Neural progenitor cell (in vitro differentiated cells): ENCODE data around the gene C6orf58. TPM values are rescaled to one million over a fixed set of nuclear protein-coding genes. Genes with fewer than 3 reads are reported as not detected.

Experiments
- DNase-seq: peaks from one replicate; pipeline ENCODE4 v3.0.0-alpha.2; 2016; ENCODE audit warnings: low spot score
- H2AFZ ChIP-seq: fragments of 200-600 bp; sonication (generic); replicated peaks from 2 replicates; pipeline ENCODE4 v1.6.1; 2016; ENCODE audit warnings: antibody characterized with exemption
- H3F3A ChIP-seq: fragments of 200-600 bp; sonication (generic); 2 replicates; pipeline ENCODE4 v1.6.1; 2016; ENCODE audit warnings: antibody characterized with exemption, low read depth
- H3K27ac ChIP-seq: fragments of 200-600 bp; sonication (generic); 2 replicates; pipeline ENCODE4 v1.5.1; 2016; ENCODE audit warnings: mild to moderate bottlenecking
- H3K27me3 ChIP-seq: fragments of 200-600 bp; sonication (generic); 2 replicates; pipeline ENCODE4 v1.6.1; 2016; ENCODE audit warnings: mild to moderate bottlenecking, moderate library complexity
- H3K36me3 ChIP-seq: fragments of 200-600 bp; sonication (generic); 2 replicates; pipeline ENCODE4 v1.5.1; 2016
- H3K4me1 ChIP-seq: fragments of 200-600 bp; sonication (generic); 2 replicates; pipeline ENCODE4 v1.6.1; 2016; ENCODE audit warnings: mixed run types
- H3K4me2 ChIP-seq: fragments of 200-600 bp; sonication (generic); 2 replicates; pipeline ENCODE4 v1.6.1; 2016
- H3K4me3 ChIP-seq: fragments of 200-600 bp; sonication (generic); 2 replicates; pipeline ENCODE4 v1.5.1; 2016
- H3K79me2 ChIP-seq: fragments of 200-600 bp; sonication (generic); 2 replicates; pipeline ENCODE4 v1.6.1; 2016; ENCODE audit warnings: low read depth
- H3K9ac ChIP-seq: fragments of 200-600 bp; sonication (generic); 2 replicates; pipeline ENCODE4 v1.6.1; 2016
- H3K9me3 ChIP-seq: fragments of 200-600 bp; sonication (generic); 2 replicates; pipeline ENCODE4 v1.5.1; 2016; ENCODE audit warnings: low read depth
- H4K20me1 ChIP-seq: fragments of 200-600 bp; sonication (generic); 2 replicates; pipeline ENCODE4 v1.6.1; 2016; ENCODE audit warnings: low read depth
- H3K27ac Mint-ChIP-seq: 3 replicates; pipeline ENCODE4 v1.8.0; 2021; ENCODE audit warnings: mixed read lengths
- H3K27me3 Mint-ChIP-seq: 2 replicates; pipeline ENCODE4 v1.8.0; 2022; ENCODE audit warnings: low read depth, mild to moderate bottlenecking, inconsistent platforms, moderate library complexity, mixed read lengths; ENCODE audit not compliant: insufficient read depth
- H3K36me3 Mint-ChIP-seq: 3 replicates; pipeline ENCODE4 v1.8.0; 2021; ENCODE audit warnings: mixed read lengths
- H3K4me1 Mint-ChIP-seq: 3 replicates; pipeline ENCODE4 v1.8.0; 2021; ENCODE audit warnings: mixed read lengths
- H3K4me3 Mint-ChIP-seq: 3 replicates; pipeline ENCODE4 v1.8.0; 2021; ENCODE audit warnings: mild to moderate bottlenecking, moderate library complexity, mixed read lengths
- H3K9me3 Mint-ChIP-seq: 3 replicates; pipeline ENCODE4 v1.8.0; 2020; ENCODE audit warnings: mixed read lengths
- EZH2 ChIP-seq: fragments of 200-600 bp; sonication (generic); IDR thresholded peaks from 2 replicates; pipeline ENCODE4 v1.6.1; 2017; ENCODE audit warnings: antibody characterized with exemption, mild to moderate bottlenecking, moderate library complexity
- EZH2phosphoT487 ChIP-seq: fragments of 200-600 bp; sonication (generic); IDR thresholded peaks from 2 replicates; pipeline ENCODE4 v1.6.1; 2017; ENCODE audit warnings: antibody characterized with exemption
- total RNA-seq: library from RNA; depleted of rRNA; stranded (reverse); fragments of >200 nt; gene quantifications from 2 replicates; pipeline ENCODE4 v1.2.3, GENCODE V29; 2015; ENCODE audit warnings: low replicate concordance
- TF ChIP-seq, protein P1 (sequence below): fragments of 200-600 bp; sonication (generic); IDR thresholded peaks from 2 replicates; pipeline ENCODE4 v1.5.1; 2017; ENCODE audit warnings: antibody characterized with exemption, mild to moderate bottlenecking

The C6orf58 gene
- total RNA-seq, 1 donor from 2014 or later, result not detected

DNA sequence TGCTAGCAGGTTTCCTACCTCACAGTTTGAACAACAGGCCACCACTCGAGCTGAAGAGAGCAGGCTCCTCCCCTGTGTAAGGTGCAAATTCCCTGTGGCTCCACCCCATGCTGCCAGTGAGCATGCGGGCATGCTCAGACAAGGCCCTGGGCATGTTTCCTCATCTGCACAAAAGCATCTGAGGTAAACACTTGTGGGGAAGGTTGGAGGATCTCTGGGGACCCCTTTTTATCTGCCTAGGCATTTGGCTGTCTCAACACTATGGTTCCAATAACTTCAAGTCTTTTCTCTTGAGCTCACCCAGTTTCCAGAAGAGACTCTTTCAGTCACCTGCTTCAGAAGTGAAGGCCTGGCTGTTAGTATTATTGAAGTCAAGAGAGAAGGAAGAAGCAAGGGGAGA, 9.4 kb downstream of the C6orf58 start:
- Histone ChIP-seq H3K9me3 (no peaks in the 10 kb centered on the region), H2AFZ (peak overlapping the region; percentile 79), H3K9ac (no peak overlapping the region), H3K4me1 (no peaks in the 10 kb centered on the region), H3K4me2 (no peak overlapping the region), H3K79me2 (no peaks in the 10 kb centered on the region), H3K27ac (no peak overlapping the region), H3F3A (no peaks in the 10 kb centered on the region), H3K36me3 (no peaks in the 10 kb centered on the region), H3K4me3 (no peak overlapping the region), H3K27me3 (no peaks in the 10 kb centered on the region), H4K20me1 (no peaks in the 10 kb centered on the region)
- Mint-ChIP-seq H3K27me3 (no peaks in the 10 kb centered on the region), H3K4me1 (no peaks in the 10 kb centered on the region), H3K4me3 (no peak overlapping the region), H3K9me3 (no peaks in the 10 kb centered on the region), H3K36me3 (no peaks in the 10 kb centered on the region), H3K27ac (no peak overlapping the region)
- TF ChIP-seq, protein P1, sequence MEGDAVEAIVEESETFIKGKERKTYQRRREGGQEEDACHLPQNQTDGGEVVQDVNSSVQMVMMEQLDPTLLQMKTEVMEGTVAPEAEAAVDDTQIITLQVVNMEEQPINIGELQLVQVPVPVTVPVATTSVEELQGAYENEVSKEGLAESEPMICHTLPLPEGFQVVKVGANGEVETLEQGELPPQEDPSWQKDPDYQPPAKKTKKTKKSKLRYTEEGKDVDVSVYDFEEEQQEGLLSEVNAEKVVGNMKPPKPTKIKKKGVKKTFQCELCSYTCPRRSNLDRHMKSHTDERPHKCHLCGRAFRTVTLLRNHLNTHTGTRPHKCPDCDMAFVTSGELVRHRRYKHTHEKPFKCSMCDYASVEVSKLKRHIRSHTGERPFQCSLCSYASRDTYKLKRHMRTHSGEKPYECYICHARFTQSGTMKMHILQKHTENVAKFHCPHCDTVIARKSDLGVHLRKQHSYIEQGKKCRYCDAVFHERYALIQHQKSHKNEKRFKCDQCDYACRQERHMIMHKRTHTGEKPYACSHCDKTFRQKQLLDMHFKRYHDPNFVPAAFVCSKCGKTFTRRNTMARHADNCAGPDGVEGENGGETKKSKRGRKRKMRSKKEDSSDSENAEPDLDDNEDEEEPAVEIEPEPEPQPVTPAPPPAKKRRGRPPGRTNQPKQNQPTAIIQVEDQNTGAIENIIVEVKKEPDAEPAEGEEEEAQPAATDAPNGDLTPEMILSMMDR, result no peak
- no peak for TF ChIP-seq EZH2
- no peak for TF ChIP-seq EZH2phosphoT487
- peak; percentile 3 for DNase-seq

DNA sequence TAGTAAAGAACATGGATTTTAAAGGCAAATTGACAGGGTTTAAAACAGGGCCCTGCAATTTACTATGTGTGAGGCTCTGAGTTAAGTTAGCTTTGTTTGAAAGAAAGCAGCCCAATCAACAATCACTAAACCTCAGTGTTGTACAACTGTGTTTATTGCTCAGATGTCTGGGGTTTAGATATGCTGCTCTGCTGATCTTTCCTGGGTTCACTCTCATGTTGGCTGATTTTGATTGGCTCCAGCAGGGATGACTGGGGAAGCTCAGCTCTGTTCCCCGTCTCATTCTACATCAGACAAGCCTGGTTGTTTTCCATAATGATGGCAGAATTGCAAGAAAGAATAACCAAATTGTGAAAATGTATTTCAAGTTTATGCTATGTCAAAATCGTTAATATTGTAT, 10.9 kb downstream of the C6orf58 start:
- no peak overlapping the region for H3K4me3 Mint-ChIP-seq
- peaks cover 3% of the 10 kb centered on the region for H3K9me3 Mint-ChIP-seq
- DNase-seq, result no peak
- Histone ChIP-seq H3K9me3 (no peaks in the 10 kb centered on the region), H3K27me3 (no peaks in the 10 kb centered on the region), H3K27ac (no peak overlapping the region), H2AFZ (no peak overlapping the region), H4K20me1 (no peaks in the 10 kb centered on the region), H3K36me3 (no peaks in the 10 kb centered on the region), H3K9ac (no peak overlapping the region), H3F3A (no peaks in the 10 kb centered on the region), H3K79me2 (no peaks in the 10 kb centered on the region), H3K4me1 (no peaks in the 10 kb centered on the region), H3K4me2 (no peak overlapping the region), H3K4me3 (no peak overlapping the region)
- H3K27ac Mint-ChIP-seq, result no peak overlapping the region
- H3K27me3 Mint-ChIP-seq, result no peaks in the 10 kb centered on the region
- H3K4me1 Mint-ChIP-seq, result no peaks in the 10 kb centered on the region
- no peak for TF ChIP-seq EZH2phosphoT487
- no peak for TF ChIP-seq EZH2
- TF ChIP-seq, protein P1, result no peak
- peaks cover 2% of the 10 kb centered on the region for H3K36me3 Mint-ChIP-seq

DNA sequence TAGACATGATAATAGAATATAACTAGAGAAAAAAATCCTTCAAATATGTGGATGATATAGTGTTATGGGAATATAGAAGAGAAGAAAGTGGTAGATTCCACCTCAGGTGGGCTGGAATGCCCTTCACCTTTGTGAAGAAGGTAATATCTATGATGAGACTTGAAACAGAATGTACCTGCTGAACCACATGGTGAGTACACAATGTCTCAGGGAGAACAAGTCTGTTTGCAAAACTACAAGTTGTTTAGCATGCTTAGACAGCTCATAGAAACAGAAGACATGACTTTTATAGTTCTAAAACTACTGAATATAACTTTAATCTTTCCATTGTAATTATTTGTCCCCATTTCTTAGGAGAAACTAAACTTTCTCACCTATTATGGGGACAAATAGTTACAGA, 12.2 kb downstream of the C6orf58 start:
- Histone ChIP-seq H3K4me1 (no peaks in the 10 kb centered on the region), H3K79me2 (no peaks in the 10 kb centered on the region), H4K20me1 (no peaks in the 10 kb centered on the region), H3K4me2 (no peak overlapping the region), H3K4me3 (no peak overlapping the region), H3K27ac (no peak overlapping the region), H3F3A (no peaks in the 10 kb centered on the region), H3K9ac (no peak overlapping the region), H2AFZ (no peak overlapping the region), H3K9me3 (no peaks in the 10 kb centered on the region), H3K27me3 (no peaks in the 10 kb centered on the region), H3K36me3 (no peaks in the 10 kb centered on the region)
- peaks cover 2% of the 10 kb centered on the region for H3K36me3 Mint-ChIP-seq
- H3K27ac Mint-ChIP-seq, result no peak overlapping the region
- H3K27me3 Mint-ChIP-seq, result no peaks in the 10 kb centered on the region
- no peak overlapping the region for H3K4me3 Mint-ChIP-seq
- TF ChIP-seq, protein P1, result no peak
- no peaks in the 10 kb centered on the region for H3K4me1 Mint-ChIP-seq
- H3K9me3 Mint-ChIP-seq, result peaks cover 3% of the 10 kb centered on the region
- DNase-seq, result no peak

DNA sequence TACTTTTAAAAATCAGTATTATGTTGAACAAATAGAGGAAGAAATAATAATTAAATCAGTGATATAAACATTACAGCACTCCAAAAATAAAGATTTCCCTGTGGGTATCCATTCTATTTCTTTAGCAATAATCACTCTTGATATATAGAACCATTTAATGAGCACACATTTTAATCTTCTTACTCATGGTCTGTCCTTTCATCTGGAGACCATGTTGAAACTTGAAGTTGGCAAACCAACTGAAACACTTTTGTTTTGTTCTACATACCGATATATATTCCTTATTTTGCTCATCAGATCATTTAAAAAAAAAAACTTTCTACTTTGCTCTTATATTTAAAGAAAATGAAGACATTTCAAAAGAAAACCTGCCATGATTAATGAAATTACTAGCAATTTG, 13.4 kb downstream of the C6orf58 start:
- Mint-ChIP-seq H3K4me3 (no peak overlapping the region), H3K27me3 (no peaks in the 10 kb centered on the region), H3K27ac (no peak overlapping the region), H3K9me3 (peaks cover 3% of the 10 kb centered on the region), H3K4me1 (no peaks in the 10 kb centered on the region), H3K36me3 (peaks cover 2% of the 10 kb centered on the region)
- Histone ChIP-seq H3K27ac (no peak overlapping the region), H3K4me2 (no peak overlapping the region), H2AFZ (no peak overlapping the region), H3K4me3 (no peak overlapping the region), H3K4me1 (no peaks in the 10 kb centered on the region), H3F3A (no peaks in the 10 kb centered on the region), H3K9me3 (no peaks in the 10 kb centered on the region), H3K9ac (no peak overlapping the region), H4K20me1 (no peaks in the 10 kb centered on the region), H3K27me3 (no peaks in the 10 kb centered on the region), H3K36me3 (no peaks in the 10 kb centered on the region), H3K79me2 (no peaks in the 10 kb centered on the region)
- TF ChIP-seq EZH2phosphoT487 (no peak), EZH2 (no peak)
- TF ChIP-seq, protein P1, result no peak
- DNase-seq, result no peak
